Muscle of arm (tissue), 14 donors: ENCODE results near the gene NCOA7. TPM values are rescaled to one million over a fixed set of nuclear protein-coding genes. Genes with fewer than 3 reads are reported as not detected.

Experiments
- DNase-seq: peaks from one replicate; pipeline ENCODE4 v3.0.0-alpha.2; 2013
- long read RNA-seq, 11 donors: transcript quantifications; one replicate each; lab custom pipeline, GENCODE V29; 2026
- polyA plus RNA-seq, 12 donors: library from polyadenylated mRNA; unstranded; fragments of 120-200 nt; gene quantifications; one replicate each; pipeline ENCODE4 v1.2.1, GENCODE V29; 2013; ENCODE audit not compliant: insufficient read length in 12 of 12

The NCOA7 gene, protein sequence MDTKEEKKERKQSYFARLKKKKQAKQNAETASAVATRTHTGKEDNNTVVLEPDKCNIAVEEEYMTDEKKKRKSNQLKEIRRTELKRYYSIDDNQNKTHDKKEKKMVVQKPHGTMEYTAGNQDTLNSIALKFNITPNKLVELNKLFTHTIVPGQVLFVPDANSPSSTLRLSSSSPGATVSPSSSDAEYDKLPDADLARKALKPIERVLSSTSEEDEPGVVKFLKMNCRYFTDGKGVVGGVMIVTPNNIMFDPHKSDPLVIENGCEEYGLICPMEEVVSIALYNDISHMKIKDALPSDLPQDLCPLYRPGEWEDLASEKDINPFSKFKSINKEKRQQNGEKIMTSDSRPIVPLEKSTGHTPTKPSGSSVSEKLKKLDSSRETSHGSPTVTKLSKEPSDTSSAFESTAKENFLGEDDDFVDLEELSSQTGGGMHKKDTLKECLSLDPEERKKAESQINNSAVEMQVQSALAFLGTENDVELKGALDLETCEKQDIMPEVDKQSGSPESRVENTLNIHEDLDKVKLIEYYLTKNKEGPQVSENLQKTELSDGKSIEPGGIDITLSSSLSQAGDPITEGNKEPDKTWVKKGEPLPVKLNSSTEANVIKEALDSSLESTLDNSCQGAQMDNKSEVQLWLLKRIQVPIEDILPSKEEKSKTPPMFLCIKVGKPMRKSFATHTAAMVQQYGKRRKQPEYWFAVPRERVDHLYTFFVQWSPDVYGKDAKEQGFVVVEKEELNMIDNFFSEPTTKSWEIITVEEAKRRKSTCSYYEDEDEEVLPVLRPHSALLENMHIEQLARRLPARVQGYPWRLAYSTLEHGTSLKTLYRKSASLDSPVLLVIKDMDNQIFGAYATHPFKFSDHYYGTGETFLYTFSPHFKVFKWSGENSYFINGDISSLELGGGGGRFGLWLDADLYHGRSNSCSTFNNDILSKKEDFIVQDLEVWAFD
- polyA plus RNA-seq, result 10 to 100 TPM in 2 of 12 donors, 1 to 10 TPM in 9, not detected in 1; 6.1 to 21.5 (median 9.1) TPM
- long read RNA-seq, donor 1, partial matches to known transcripts, result 10 of 19 reads
- long read RNA-seq, donor 1, other reads (novel, unspliced or antisense), result 0 of 19 reads
- long read RNA-seq, donor 2, result 0 reads
- long read RNA-seq, donor 3, result 0 reads
- long read RNA-seq, donor 4, result 0 reads
- long read RNA-seq, donor 5, result 0 reads
- long read RNA-seq, donor 6, result 0 reads
- long read RNA-seq, donor 7, result 0 reads
- long read RNA-seq, donor 8, result 0 reads
- long read RNA-seq, donor 9, result 0 reads
- long read RNA-seq, donor 10, result 0 reads
- long read RNA-seq, donor 11, partial matches to known transcripts, result 0 of 1 reads
- long read RNA-seq, donor 11, other reads (novel, unspliced or antisense), result 0 of 1 reads

DNA sequence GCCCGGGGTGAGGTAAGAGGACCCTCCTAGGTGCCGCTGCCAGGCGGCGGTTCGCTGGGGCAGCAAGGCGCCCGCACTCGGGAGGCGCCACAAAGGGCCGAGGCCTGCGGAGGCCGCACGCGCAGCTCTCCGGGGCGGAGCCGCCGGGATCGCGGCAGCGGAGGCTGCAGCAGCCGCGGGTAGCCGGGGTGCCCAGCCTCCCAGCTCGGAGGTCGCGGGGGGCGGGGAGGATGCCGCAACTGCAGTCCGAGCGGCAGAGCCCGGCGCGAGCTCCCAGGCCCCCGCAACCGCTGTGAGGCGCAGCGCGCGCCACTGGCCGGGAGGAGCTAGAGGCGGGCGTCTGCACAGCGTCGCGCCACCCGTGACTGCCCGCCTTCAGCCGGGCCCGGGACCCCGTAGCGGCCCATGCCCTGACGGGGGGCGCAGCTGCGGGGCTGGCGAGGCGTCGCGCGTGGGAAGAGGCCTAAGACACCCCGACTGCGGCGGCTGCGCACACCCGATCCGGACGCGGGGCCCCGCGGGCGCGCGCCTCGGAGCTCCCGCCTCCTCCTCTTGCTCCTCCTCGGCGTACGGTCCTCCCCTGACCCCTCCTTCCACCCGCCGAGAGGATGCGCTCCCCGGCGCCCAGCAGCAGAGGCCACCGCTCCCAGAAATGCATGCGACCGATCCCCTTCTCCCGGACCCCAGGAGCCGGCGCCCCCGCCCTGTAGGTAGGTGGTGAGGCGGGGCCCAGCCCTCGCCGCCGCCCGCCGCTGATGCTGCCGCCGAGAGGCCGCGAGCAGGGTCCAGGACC, at the start of gene NCOA7:
Gene NCOA7 (plus strand): TSS at position 603 of the 793 bp plus-strand sequence. CDS start 24,395 bp downstream, outside the sequence.
- peak; percentile 78 for DNase-seq

DNA sequence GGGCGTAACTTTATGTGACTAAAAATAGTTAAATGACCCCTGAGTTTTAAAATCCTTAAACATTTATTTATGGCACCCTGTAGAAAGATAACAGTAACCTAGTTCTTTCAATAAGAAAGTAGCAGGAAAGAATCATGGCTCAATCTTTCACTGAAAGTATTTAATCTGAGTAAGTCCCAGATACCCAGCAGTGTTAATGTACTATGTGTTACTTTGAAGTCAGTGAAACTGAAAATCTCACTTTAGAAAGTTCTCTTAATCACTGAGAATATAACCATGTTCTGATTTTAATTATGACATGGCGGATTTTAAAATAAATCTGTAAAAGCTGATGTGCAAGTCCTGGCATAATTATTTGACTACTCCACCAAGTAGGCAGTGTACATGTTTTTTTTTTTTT, 49.4 kb upstream of the NCOA7 start:
- DNase-seq, result no peak

DNA sequence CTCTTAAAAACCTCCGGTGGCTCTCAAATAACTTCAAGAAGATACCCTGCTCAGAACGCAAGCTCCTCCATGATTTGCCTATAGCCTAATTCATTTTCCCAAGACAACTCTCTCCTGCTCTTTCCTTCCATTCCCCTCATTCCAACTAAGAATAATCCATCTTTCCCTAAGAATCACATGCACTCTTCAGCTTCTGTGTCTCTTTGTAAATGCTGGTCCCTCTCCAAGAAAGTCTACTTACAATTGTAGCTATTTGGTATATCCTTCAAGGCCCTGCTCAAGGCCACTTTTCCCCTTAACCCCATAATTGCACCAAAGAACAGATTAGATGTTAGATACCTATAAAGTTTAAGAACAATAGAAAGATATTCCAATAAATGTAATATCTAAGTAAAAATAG, 48.7 kb upstream of the NCOA7 start:
- no peak for DNase-seq

DNA sequence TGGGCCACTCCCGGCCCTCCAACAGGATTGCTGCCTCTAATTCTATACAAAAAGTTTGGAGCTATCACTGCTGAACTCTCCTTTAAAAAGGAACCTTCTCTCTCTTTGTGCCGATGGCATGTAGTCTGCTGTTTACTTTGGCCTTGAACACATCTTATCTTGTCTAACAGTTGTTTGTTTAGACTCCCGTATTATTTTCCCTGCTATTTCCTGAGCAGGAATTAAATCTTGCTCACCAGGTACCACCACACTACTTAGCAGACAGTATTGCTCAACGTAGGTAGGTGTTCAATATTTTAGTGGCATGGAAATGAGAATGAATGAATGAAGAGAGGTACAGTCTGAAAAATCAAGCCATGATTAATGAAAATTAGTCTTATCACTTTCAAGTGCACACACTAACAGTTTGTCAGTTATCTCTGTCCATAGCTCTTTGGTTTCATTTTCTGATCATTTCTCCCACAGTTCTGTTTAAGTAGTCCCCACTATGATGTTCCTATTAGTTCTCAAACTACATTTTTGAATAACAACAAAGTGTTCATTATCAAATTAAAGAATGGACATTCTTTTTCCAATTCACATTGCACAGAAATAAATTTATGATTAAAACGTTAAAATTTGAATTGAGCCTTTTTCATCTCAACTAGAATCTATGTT, 48.2 kb upstream of the NCOA7 start:
- no peak for DNase-seq

DNA sequence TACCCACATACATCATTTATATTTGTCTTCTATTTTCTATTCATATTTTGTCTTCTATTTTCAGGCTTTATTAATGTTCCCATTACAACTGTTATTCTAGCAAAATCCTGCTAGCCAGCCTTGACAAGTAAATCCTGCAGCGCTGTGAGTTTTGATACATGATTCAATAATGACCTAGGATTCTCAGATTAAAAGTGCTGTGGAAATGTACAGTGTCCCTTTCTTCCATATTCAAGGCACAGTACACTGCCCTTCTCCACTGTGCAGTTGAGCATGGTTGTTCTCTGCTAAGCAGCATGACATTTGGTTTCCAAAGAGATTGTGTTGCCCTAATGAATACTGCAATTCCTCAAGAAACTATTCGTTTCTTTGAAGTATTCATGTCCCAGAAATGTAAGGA, 47.2 kb upstream of the NCOA7 start:
- no peak for DNase-seq

DNA sequence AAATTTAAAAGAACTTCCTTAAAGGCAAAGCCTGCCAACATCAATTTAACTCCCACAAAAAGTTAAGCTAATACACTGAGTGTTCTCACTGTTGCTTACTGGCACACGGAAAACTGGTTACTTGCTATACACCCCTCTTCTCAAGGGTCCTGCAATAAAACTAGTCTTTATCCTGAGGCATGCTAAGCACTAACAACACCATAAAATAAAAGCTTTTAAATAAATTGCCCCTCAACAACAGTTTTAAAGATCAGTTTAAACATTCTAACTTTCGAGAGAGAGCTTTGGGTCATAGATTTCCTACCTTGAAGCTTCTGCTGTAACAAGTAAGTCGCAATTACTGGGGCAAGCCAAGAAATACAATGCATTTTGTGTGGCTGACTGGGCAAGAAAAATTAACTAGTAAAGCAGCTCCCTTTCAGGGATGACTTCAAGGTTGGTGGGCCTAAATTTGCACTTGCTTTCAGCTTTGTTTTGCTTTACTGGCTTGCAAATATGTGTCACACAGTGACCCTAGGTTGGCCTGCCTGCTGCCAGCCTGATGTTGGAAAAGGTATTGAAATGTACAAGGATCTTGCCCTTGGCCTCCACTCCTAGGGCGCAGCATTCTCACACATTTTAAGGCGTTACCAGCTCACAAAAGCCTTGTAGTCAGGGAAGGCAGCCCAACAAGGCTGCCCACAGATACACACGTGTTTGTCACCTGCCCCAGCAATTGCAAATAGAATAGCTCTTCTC, 45.3 kb upstream of the NCOA7 start:
- no peak for DNase-seq

DNA sequence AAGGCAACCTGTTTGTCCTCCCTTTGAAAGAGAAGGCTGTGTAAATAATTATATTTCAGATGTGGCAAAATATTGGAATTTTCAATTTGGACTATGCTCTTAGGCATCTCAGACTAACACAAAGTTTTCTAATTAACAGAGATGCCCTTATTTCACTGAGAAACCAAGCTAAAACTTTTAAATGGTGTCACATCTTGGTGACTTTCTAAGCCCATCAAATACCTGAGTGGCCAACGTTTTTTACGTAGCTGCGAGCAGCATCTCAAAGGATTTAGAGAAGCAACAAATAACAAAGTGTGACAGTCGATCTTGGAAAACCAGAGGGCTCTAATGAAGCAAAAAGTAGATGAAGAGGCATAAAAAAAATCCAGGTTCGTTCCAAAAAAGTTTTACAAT, 44.7 kb upstream of the NCOA7 start:
- no peak for DNase-seq

DNA sequence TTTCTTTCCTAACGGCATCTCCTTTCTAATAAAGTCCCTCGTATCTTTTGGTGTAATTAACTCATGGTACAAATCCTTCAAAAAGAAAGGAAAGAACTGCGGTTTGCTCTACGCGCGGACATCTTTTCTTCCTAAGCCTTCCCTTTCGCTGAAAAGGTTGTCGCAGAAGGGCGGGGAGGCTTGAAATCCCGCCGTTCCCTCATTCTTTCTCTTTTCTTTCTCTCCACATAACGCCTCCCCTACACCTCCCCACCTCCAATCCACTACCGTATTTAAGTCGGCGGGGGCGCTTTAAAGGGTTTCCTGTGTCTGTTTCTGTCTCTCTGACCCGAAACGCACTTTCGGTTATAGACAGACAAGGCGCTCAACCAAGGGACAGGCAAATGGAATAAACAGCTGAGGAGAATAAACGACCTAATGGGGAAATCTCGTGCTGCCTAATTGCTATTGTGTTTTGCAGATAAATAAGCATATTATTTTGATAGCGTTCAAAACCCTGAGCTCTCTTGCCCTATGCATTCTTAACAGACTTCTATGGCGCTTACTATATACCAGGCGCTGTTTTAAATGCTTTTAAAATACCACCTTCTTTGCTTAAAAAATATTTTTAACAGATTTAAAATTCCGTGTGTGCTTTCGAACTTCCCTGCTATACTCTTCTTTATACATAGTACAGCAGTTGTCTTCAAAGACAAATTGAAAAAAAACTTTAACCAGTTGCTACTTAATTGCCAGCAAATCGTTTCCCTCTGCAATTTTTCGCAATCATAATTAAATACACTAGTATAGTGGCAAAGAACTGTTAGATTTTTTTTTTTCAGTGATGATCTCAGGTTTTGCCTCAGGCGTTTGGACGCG, 43.8 kb upstream of the NCOA7 start:
- peak; percentile 55 for DNase-seq

DNA sequence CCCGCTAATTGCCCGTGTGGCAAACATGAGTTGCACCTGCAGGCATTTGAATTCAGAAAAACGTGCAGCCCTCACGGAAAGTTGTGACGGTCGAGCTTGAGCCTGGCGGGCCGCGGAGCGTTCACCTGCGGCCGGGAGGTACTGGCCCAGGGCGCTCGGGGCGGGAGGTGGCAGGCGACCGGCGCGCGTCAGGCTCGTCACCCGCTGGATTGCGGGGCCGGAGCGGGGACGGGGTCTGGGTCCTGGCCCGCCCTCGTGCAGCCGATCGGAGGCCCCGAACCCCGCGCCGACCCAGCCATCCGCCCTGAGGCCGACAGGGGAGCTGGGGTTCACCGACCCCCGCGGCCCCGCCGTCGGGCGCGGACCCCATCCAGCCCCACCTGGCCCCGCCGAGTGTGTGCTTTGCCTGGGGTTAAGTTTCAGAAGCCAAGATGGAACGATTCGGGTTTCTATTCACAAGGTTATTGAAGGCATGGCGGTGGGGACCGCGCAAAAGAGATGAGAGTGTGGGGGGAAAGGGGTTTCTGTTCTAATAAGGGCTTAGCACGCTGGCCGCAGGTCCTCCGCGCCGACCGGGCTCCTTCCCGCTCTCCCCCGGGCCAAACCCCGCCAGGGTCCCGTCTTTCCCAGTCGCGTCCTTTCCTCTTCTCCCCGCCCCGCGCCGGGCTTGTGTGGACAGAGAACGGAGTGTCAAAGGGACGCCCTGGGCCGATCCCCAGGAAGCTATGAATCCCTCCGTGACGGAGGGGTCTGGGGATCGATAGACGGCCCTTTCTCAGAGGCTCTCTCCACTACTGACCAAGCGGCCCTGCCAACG, 43.0 kb upstream of the NCOA7 start:
- DNase-seq, result no peak

DNA sequence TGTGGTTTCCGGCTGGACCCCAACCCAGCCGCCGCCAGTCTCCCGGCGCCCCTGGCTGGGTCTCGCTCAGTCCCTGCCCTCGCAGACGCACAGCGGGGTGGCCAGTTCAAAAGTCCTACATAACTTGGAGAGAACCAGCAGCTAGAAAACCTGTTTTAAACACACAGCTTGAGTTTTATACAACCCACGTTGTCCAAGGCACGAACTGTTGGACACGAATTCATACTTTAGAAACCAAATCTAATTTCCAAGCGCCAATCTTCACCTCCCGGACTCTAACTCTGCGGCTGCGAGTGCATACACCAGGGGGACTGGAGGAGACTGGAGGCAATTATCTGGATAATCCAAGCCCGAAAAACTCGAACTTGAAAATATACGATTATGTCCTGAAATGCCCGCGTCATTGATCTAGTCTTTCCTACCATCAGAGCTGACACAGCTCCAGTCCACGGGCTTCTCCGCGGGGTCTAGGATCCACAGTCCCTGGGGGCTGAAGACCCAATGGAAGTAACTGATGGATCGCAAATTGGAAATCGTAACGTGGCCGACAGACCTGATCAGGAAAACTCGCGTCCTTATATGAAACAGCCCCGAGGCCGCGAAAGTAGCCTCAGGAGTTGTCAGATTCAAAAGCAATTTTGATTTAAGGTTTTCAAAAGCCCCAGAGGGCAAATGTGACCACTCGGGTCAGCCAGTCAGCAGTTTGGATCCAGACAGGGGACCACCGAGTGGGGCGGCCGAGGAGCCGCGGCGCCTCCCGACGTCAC, 42.2 kb upstream of the NCOA7 start:
- DNase-seq, result no peak

DNA sequence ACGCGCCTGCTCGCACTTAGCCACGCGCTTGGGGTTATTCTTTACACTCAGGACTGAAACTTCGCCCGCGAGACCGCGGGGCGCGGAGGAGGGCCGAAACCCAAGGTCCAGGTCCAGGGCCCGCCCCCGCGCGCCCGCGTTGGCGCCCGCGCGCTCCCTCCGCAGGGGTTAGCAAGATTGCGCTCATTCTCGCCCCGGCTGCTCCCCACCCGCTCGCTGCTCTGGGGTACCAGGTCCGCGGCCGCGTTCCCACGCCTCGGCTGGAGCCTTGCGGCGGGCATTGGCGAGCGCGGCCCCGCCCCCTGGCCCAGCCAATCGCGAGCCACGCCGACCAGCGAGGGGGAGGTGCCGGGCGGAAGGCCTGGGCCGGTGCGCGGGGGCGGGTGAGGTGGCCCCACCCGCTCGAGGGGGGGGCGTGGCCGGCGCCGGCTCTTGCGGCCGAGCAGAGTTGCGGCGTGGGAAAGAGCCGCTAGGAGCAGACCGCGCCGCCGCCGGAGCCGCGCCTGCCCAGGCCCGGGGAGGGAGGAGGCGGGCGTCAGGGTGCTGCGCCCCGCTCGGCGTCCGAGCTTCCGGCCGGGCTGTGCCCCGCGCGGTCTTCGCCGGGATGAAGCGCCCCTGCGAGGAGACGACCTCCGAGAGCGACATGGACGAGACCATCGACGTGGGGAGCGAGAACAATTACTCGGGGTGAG, 41.4 kb upstream of the NCOA7 start, which contains the start of gene HEY2:
Gene HEY2 (plus strand): TSS at position 460 of the 692 bp plus-strand sequence. CDS start 145 bp downstream, at position 605.
- peak; percentile 79 for DNase-seq

DNA sequence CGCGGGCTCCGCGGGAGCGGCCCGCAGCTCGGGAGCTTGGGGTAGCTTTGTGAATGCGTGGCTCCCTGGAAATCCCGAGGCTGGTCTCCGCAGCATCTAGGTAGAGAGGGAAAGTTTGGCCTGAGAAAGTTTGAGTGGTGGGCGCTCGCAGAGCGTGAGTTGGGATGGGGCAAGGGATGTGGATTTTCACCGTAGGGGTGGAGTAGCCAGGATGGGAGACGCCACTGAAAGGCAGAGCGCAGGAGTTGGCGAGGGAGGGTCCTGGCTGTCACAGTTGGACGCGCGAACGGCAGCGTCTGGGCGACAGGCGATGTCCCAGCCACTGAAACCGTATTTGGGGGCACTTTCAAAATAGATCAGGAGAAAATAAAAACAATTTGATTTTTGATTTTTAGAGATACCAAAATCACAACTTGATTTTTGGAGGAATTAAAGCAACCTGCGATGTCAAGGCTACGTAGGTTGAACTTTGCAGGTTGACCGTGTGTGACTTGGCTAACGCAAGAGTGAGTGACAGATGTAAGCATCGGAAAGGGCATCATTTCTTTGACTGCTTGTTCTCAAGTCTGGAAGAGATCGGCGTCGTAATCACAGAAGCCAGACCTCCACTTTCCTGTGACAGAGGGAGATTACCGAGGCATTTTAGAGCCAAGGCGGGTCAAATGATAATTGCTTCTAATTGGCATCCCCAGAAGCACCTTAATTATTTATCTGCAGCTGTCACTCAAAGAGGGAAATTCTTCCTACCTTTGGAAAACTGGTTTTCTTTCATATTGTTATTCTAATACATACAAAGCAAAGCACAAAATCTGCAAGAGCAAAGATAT, 40.7 kb upstream of the NCOA7 start:
- peak; percentile 19 for DNase-seq

DNA sequence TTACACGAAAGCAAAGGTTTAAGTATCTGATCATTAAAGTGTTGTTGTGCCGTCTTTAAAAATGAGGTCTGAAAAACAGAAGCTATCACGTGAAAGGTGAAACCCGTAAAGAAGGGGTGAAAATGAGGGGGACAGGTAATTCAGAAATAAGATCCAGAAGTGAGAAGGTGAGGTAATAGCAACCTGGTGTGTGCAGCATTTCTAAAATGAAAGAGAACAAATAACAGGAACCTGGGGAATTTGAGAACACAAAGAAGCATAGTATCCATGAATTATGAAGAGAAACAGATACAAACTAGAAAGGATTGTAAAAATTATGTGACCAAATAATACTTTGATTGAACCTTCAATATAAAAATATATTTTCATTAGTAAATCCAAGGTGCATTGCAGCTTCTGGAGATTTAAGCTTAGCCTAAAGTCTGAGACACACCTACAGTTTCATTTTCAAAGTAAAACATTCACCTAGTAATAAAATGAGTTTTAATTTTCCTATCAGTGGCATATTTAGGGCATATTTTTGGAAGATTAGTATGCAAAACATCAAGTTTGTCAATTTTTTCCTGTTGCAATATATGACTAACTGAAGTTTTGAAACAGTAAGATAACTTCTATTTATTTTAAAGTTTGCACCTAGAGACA, 39.9 kb upstream of the NCOA7 start:
- no peak for DNase-seq

DNA sequence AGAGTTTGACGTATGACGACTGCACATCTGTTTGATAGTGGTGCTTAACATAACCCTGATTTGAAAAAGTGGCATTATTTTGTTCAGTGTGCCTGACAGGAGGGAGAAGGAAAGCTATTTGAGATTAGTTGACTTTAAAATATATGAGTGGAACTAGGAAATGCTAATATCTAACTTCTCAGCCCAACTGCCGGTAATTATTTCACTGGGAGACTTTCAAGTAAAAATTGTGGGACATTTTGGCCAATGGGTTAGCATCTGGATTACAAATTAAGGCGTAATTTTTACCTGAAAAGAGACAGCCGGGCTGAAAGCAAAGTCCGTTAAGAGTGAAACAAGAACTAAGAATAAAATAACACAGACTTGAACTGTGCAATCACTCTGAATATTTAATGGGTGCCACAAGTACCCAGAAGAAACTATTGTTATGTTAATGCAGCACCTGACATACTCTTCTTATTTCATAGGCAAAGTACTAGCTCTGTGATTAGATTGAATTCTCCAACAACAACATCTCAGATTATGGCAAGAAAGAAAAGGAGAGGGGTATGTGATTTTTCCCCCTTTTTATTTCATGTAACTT, 39.3 kb upstream of the NCOA7 start:
- no peak for DNase-seq
